SK-N-MC (cell line): ENCODE results near the gene RPAIN.

ENCODE experiments used
- DNase-seq: peaks from one replicate; pipeline ENCODE4 v3.0.0-alpha.2; 2011; ENCODE audit warnings: low read depth, low spot score
- H3K27ac ChIP-seq: fragments of 200-600 bp; sonication (generic); 2 replicates; pipeline ENCODE4 v1.5.1; 2016; ENCODE audit warnings: mixed run types
- H3K36me3 ChIP-seq: fragments of 200-600 bp; sonication (generic); 2 replicates; pipeline ENCODE4 v1.6.1; 2017; ENCODE audit warnings: antibody characterized with exemption, low read length, mixed read lengths; ENCODE audit not compliant: insufficient read depth
- H3K4me3 ChIP-seq: fragments of 200-600 bp; sonication (generic); 2 replicates; pipeline ENCODE4 v1.5.1; 2016
- H3K9ac ChIP-seq: fragments of 200-600 bp; sonication (generic); 2 replicates; pipeline ENCODE4 v1.8.0; 2017; ENCODE audit warnings: mixed run types, mixed read lengths; ENCODE audit not compliant: insufficient read length
- H3K9me3 ChIP-seq: fragments of 200-600 bp; sonication (generic); 2 replicates; pipeline ENCODE4 v1.6.1; 2017; ENCODE audit warnings: low read depth, mild to moderate bottlenecking, antibody characterized with exemption, low read length, moderate library complexity, mixed read lengths
- EZH2 ChIP-seq: fragments of 200-600 bp; sonication (generic); IDR thresholded peaks from one replicate; pipeline ENCODE4 v1.6.1; 2017; ENCODE audit warnings: antibody characterized with exemption
- FOXP2 ChIP-seq: optimal IDR thresholded peaks from 2 replicates; pipeline ENCODE3; 2011; ENCODE audit warnings: mild to moderate bottlenecking, moderate library complexity; ENCODE audit not compliant: insufficient read depth; ENCODE audit errors: extremely low read length, control extremely low read depth
- POLR2AphosphoS5 ChIP-seq: IDR thresholded peaks from 2 replicates; pipeline ENCODE4 v1.6.1; 2012; ENCODE audit warnings: mild to moderate bottlenecking, low read depth, low read length, borderline replicate concordance

The RPAIN gene

DNA sequence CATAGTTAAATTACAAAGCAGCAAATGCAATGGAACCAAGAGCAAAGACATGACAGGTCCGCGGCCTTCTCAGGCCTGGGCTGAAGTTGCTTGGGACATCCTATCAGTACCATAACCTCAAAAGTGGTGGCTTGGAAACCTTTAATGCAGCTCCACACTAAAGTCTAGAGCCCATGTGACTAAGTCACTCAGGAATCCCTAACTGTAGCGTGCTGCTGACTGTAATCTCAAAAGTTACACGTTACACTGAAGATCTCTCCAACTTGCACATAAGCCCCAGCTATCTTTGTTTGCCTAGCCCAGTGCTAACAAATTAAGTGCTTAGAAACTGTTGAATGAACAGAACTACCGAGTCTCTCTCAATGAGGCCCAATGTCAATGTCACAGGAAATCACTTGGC is 28.3 kb upstream of the RPAIN start:
- TF ChIP-seq EZH2 (no peak), FOXP2 (no peak), POLR2AphosphoS5 (no peak)
- H3K9me3 ChIP-seq, result no peaks in the 10 kb centered on the region
- no peak overlapping the region for H3K9ac ChIP-seq
- no peak for DNase-seq
- H3K4me3 ChIP-seq, result no peak overlapping the region
- peaks cover 77% of the 10 kb centered on the region for H3K36me3 ChIP-seq
- H3K27ac ChIP-seq, result no peak overlapping the region

- Histone ChIP-seq H3K27ac (no peak overlapping the region), H3K36me3 (peaks cover 78% of the 10 kb centered on the region), H3K4me3 (no peak overlapping the region), H3K9ac (no peak overlapping the region), H3K9me3 (no peaks in the 10 kb centered on the region)
- DNase-seq, result no peak
- TF ChIP-seq FOXP2 (no peak), POLR2AphosphoS5 (no peak), EZH2 (no peak)
Measured at GRCh38 chr17:5396612-5397011, 23.4 kb upstream of the RPAIN start.

DNA sequence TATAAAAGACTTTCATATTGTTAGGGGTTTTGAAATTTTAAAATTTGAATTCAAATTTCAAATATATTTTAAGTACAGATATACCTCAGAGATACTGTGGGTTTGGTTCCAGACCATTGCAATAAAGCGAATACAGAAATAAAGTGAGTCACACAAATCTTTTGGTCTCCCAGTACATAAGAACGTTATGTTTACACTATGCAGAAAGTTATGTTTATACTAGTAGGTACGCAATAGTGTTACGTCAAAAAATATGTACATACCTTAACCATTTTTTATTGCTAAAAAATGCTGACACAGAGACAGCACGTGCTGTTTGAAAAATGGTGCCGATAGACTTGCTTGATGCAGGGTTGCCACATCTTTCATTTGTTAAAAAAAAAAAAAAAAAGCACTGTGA is 20.2 kb upstream of the RPAIN start:
- no peak overlapping the region for H3K27ac ChIP-seq
- no peak for DNase-seq
- no peak overlapping the region for H3K4me3 ChIP-seq
- no peak overlapping the region for H3K9ac ChIP-seq
- TF ChIP-seq POLR2AphosphoS5 (no peak), FOXP2 (no peak), EZH2 (no peak)
- peaks cover 85% of the 10 kb centered on the region for H3K36me3 ChIP-seq
- H3K9me3 ChIP-seq, result no peaks in the 10 kb centered on the region

- TF ChIP-seq EZH2 (no peak), FOXP2 (no peak), POLR2AphosphoS5 (no peak)
- H3K27ac ChIP-seq, result no peak overlapping the region
- no peak for DNase-seq
- no peak overlapping the region for H3K9ac ChIP-seq
- H3K9me3 ChIP-seq, result no peaks in the 10 kb centered on the region
- no peak overlapping the region for H3K4me3 ChIP-seq
- H3K36me3 ChIP-seq, result peaks cover 90% of the 10 kb centered on the region
Measured at GRCh38 chr17:5405400-5405799, 14.6 kb upstream of the RPAIN start.

DNA sequence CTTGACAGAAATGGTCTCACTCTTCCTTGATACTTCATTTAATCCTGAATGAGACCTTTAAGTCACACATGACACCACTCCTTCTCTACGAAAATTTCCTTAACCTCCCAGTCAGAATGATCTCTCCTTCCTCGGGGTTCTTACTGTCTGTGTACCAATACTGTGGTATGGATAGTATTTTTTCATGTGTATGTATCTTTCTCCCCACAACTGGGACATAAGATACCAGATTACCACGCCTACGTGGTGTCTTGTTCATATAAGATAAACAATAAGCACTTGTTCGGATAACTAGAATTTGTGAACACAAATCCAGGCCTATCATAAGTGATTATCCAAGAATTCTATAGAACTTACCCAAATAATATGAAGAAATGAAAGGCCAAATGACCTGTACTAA is 11.8 kb upstream of the RPAIN start:
- no peak for TF ChIP-seq EZH2
- TF ChIP-seq POLR2AphosphoS5, result no peak
- Histone ChIP-seq H3K36me3 (peaks cover 91% of the 10 kb centered on the region), H3K9me3 (no peaks in the 10 kb centered on the region), H3K9ac (no peak overlapping the region), H3K4me3 (no peak overlapping the region), H3K27ac (no peak overlapping the region)
- no peak for DNase-seq

GRCh38 chr17:5410594-5411272 is 9.2 kb upstream of the RPAIN start:
- H3K9me3 ChIP-seq, result no peaks in the 10 kb centered on the region
- H3K27ac ChIP-seq, result no peak overlapping the region
- no peak for DNase-seq
- peaks cover 91% of the 10 kb centered on the region for H3K36me3 ChIP-seq
- TF ChIP-seq POLR2AphosphoS5, result no peak
- no peak for TF ChIP-seq EZH2
- TF ChIP-seq FOXP2, result no peak
- H3K9ac ChIP-seq, result no peak overlapping the region
- no peak overlapping the region for H3K4me3 ChIP-seq

- no peak for DNase-seq
- no peak overlapping the region for H3K27ac ChIP-seq
- H3K9ac ChIP-seq, result no peak overlapping the region
- no peaks in the 10 kb centered on the region for H3K9me3 ChIP-seq
- no peak overlapping the region for H3K4me3 ChIP-seq
- TF ChIP-seq POLR2AphosphoS5, result no peak
- no peak for TF ChIP-seq FOXP2
- no peak for TF ChIP-seq EZH2
- H3K36me3 ChIP-seq, result peaks cover 75% of the 10 kb centered on the region
Measured at GRCh38 chr17:5413682-5414081, 6.3 kb upstream of the RPAIN start.

- Histone ChIP-seq H3K27ac (no peak overlapping the region), H3K4me3 (no peak overlapping the region), H3K9ac (no peak overlapping the region), H3K36me3 (peaks cover 57% of the 10 kb centered on the region), H3K9me3 (no peaks in the 10 kb centered on the region)
- TF ChIP-seq FOXP2, result no peak
- no peak for TF ChIP-seq EZH2
- TF ChIP-seq POLR2AphosphoS5, result no peak
- DNase-seq, result no peak
Measured at GRCh38 chr17:5416901-5417300, 3.1 kb upstream of the RPAIN start.

DNA sequence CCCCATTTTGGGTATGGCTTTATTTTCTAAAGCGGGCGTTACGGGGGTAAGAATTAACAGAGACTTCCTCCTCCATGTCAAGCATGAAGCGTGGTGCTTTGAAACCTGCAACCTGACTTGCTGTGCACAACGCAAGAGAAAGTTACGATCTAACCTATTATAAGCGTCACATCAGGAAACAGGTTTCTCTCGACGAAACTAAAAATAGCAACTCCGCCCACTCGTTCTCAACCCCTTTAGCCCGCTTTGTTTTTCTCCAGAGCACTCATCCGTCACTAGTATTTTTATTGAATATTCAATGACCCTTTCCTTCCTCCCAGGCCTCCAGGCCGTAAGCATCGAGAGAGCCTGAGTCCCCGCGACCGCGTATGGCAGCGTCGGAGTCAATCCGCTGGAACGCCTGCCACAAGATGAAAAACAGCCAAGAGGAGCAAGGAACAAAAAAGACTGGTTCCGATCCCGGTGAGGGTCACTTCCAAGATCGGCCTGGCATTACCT is 1.1 kb upstream of the RPAIN start:
- Histone ChIP-seq H3K4me3 (peak overlapping the region; percentile 83), H3K27ac (peak overlapping the region; percentile 48; the same call in 1 of the 2 replicates), H3K9me3 (no peaks in the 10 kb centered on the region), H3K36me3 (peaks cover 55% of the 10 kb centered on the region), H3K9ac (peak overlapping the region; percentile 94)
- TF ChIP-seq FOXP2 (no peak), POLR2AphosphoS5 (no peak), EZH2 (no peak)
- no peak for DNase-seq
